CD4-positive, alpha-beta T cell treated with Interleukin-15 for 1 hour (primary cell): ENCODE data around the gene STK10.
"Not testable (repeated sequence)": the region's sequence is repeated elsewhere in the genome, so short reads cannot be mapped to it uniquely, and the experiment has no call there.

ENCODE experiments used
- DNase-seq: peaks from one replicate; pipeline ENCODE4 v3.0.0-alpha.2; 2020

The STK10 gene

DNA sequence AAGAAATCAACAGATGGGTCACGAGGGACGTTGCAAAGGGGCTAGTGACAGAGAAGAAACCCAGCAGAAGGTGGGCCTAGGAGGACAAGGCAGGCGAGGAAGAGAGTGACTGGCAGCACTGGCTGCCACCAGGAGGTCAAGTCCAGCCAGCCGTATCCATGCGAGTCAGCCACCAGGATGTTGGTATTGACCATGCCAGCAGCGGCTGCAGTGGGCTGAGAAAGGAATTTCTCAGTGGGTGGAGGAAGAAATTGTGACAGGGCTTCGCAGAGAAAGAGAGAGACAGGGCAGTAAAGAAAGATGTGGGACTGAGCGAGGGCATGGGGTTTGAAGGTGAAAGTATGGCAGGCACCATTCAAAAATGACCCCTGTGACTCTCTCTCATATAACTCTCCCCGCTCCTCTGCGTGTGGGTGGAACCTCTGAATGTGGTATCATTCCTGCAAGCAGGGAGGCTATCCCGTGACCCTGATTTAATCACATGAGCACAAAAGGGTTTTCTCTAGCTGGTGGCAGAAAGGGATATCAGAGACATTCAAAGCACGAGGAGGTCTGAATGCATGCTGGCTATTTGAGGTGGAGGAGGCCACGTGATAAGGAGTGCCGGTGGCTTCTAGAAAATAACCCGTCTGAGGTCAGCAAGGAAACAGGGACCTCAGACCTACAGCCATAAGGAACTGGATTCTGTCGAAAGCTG, 136.2 kb downstream of the STK10 start:
- no peak for DNase-seq

DNA sequence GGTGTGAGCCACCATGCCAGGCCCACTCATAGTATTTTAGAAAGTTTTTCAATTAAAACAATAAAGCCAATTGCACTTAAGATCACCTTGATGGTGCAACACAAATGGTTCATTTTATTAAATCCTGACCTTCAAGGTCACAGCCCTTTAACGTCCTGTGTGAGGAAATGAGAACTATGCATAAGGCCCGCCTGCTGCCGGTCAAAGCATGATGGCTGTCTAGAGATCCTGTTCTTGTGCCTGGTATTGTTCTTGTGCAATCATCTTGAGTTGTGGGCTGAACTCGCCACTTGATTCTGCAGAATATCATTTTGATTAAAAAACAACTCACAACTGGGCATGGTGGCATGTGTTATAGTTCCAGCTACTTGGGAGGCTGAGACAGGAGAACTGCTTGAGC, 137.9 kb downstream of the STK10 start:
- no peak for DNase-seq

DNA sequence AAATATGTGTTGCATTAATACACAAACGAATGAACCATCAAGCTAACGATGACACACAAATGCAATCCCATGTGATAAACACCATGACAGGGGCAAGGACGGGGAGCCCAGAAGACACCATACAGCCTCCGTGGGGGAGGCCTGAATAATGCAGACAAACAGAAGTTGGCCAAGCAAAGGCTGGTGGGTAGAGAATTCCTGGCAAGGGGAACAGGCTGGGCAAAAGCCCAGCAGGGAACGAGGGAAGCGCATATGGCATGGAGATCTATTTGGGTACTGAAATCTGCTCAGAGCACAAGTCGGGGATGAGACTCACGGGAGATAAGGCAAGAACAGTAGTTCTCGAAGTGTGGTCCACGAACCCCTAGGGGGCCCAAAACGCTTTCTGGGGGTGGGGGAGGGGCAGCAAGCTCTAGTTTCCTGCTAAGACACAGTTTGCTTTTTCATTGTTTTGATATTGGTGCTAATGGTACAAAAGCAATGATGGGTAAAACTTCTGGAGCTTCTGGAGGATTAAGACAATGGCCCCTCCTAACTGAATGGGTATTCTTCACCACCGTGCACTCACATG, 138.7 kb downstream of the STK10 start:
- no peak for DNase-seq

DNA sequence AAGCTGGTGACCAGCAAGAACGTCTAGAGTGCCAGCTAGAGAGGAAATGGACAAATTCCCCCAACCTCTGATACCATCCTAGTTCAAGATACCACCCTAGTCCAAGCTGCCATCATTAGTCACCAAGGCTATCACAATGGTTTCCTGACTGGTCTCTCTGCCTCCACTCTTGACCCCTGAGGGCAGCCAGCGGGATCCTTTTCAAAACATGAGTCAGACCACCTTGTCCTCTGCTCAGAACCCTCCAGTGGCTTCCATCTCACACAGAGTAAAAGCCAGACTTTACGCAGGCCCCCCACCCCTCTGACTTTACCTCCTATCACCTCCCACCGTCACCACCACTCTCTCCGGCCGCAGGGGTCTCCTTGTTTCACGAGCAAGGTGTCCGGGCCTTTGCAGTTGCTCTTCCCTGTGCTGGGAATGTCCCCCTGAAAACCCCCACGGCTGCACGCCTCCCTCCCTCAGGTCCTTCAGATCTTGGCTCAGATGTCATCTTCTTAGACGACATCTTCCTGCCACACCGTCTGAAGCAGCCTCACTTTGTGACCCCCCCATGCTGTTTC, 139.4 kb downstream of the STK10 start:
- no peak for DNase-seq

DNA sequence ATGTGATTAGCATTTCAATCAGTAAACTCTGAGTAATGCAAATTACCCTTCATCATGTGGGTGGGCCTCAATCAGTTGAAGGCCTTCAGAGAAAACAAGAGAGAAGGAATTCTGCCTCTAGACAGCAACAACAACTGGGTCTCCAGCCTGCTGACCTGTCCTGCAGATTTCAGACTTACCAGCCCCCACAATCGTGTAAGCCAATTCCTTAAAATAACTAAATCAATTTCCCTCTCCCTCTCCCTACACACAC, 139.9 kb downstream of the STK10 start:
- DNase-seq = no peak

DNA sequence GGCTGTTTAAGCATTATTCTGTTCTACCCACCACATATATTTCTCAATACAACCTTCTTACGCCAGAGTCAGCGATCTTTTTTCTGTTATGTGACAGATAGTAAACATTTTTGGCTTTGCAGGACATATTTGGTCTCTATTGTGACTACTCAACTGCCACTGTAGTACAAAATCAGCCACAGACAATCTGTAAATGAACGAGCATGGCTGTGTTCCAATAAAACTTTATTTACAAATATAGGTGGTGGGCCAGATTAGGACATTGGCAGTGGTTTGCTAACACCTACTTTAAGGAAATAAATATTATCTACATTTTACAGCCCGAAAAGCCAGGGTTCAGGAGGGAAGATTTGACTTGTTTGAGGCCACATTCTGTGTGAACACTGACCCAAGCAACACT, 141.4 kb downstream of the STK10 start:
- DNase-seq = no peak

DNA sequence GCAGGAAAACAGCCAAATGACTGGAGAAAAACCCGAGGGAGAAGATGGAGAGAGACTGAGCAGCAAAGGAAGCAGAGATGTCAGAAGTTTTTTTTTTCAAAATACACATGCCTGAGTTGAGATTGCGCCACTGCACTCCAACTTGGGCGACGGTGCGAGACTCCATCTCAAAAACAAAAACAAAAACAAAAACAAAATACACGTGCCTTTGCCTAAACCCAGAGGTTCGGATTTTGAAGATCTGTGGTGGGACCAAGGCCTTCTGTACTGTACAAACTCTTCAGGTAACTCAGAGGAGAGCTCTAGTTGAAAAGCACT, 142.8 kb downstream of the STK10 start:
- DNase-seq = no peak

DNA sequence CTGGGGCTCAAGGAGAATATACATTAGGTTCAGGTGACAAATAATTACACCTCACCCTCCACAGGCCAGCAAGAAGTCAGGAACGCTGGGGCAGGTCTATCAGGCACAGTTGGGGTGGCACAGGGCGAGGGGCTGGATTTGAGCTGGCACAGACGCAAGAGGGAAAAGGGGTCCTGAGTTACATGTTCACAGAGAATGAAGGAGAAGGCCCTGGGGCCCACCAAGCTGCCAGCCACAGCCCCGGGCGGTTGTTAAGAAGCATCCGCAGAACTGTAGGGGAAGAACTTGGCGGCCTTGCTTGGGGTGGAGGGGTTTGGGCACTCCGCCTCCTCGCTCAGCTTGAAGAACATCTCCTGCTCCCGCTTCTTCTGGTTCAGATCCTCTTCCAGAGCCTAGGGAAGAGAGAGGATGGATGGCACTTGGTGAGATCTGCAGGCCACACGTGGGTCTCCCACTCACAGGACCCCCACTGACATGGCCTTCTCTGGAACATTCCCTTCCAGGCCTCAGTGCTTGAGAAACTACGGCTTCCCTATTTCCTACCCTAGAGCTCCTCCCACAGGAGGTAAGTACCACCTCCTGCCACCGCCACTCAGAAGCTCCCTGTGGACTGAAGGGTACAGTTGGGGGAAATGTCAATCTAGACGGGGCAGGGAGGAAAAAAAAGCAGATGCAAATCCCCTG, 143.3 kb downstream of the STK10 start:
- DNase-seq = no peak

DNA sequence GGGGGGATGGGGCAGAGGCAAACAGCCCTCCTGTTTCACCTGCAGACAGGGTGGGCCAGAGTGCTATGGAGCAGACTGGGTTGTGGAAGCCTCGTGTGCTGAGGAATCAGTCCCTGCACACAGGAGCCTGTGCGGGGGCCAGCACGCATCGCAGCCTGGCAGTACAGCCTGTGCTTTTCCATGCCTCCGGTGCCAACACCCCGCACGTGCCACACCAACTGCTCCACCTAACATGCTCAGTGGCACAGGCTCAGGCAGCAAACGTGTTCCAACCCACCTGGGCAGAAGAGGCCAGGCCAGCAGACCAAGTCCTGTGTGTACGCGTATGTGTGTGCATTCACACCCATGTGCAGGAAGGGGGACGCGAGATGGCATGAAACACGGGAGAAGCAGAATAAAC, 144.2 kb downstream of the STK10 start:
- DNase-seq = no peak

DNA sequence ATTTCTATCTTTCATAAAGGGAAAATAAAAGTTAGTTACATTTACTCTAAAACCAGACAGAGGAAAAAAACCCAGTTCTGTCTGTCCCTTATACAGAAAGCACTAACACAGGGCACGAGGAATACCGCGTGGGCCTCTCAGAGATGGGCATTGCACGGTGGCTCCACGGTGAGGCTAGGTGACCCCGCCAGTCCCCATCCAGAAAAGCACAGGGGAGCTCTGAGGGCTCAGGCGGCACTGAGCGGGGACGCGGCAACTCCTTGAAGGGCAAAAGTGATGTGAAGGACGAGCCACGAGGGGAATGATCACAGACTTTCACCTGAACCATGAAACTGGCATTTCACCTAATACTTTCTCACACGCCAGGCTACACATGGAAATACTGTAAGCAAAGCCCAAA, 145.8 kb downstream of the STK10 start:
- DNase-seq = no peak

DNA sequence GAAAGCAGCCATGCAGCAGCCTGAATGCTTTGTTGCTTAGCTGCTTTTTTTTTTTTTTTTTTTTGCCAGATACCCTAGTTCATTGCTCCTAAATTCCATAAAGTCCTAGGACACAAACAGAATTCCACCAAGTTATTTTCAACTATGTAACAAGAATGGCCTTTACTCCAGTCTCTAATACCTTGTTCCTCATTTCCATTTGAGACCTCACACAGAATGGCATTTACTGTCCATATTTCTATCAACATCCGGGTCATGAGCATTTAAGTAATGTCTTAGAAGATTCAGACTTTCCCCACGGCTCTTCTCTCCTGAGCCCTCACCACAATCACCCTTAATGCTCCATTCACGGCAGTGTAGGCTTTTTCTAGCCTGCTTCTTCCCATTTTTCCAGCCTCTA, 149.9 kb downstream of the STK10 start:
- DNase-seq = no peak

DNA sequence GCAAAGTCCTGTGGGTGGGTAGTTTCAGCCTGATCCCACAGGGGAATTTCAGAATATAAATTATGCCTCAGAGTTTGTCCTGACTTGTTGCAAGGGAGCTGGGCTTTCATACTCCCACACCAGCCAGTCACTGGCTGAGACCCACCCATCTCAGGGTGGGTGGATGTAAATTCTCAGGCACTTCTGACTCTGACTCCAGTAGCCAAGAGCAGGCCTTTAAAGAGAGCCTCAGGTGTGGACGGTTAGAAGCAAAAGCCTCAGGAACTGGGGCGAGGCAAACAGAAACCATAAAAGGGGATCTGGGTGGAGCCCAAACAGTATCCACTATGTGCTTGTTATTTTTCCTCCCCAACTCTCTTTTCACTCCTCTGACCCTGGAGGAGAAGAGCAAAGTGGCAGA, 153.0 kb downstream of the STK10 start:
- DNase-seq = no peak

DNA sequence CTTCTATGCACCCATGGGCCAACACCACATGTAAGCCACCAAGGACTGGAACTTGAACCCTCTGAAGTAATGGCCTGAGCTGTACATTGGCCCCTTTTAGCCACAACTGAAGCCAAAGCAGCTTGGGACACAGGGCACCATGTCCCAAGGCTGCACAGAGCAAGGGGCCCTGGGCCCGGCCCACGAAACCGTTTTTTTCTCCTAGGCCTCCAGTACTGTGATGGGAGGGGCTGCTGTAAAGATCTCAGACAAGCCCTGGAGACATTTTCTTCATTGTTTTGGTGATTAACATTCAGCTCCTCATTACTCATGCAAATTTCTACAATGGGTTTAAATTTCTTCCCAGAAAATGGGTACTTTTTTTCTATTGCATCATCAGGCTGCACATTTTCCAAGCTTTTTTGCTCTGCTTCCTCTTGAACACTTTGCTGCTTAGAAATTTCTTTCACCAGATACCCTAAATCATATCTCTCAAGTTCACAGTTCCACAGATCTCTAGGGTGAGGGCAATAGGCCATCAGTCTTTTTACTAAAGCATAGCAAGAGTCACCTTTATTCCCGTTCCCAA, 156.0 kb downstream of the STK10 start:
- DNase-seq = no peak

DNA sequence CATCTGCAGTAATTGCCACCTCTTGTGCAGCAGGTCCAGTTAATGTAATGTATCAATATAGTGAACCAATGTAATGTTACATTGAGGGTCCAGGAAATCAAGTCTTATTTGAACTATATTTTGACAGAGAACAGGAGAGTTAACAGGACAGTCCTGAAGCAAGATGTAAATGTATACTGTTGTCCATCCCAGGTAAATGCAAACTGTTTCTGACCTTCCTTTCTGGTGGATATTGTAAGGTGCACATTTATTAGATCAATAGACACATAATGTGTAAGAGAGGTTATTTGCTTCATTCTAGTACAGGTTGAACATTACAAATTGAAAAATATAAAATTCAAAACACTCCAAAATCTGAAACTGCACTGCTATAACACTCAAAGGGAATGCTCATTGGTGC, 158.1 kb downstream of the STK10 start:
- no peak for DNase-seq

DNA sequence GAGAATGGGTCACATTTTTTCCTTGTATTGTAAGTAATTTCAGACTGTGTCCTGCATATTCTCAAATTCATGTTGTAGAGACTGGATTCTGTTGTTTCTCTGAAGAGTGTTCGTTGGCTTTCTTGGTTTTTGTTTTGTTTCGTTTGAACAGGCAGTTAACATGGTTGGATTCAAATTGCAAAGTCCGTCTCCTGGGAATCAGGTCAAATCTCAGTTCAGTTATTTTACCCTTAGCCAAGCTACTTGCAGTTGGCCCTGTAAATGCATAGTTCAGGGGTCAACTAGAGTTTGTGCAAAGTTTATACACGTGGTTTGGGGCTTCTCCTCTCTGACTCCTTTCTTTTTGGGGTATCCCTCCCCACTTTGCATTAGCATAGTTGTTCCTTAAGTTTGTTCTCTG, 159.9 kb downstream of the STK10 start:
- no peak for DNase-seq

DNA sequence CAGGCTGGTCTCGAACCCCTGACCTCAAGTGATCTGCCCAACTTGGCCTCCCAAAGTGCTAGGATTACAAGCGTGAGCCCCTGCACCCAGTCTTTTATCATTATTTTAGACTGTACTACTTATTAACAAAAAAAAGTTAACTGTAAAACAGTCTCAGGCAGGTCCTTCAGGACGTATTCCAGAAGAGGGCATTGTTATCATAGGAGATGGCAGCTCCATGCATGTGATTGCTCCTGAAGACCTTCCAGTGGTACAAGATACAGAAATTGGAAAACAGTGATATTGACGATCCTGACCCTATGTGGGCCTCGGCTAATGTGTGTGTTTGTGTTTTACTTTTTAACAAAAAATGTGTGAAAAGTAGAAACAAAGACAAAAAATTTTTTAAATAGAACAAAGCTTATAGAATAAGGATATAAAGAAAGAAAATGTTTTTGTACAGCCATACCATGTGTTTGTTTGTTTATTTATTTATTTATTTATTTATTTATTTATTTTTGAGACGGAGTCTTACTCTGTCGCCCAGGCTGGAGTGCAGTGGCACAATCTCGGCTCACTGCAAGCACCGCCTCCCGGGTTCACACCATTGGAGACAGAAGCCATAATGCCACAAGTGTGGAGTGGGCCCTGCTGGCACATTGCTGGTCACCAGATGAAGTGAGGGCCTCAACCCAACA, 167.8 kb downstream of the STK10 start:
- DNase-seq = not testable (repeated sequence)

DNA sequence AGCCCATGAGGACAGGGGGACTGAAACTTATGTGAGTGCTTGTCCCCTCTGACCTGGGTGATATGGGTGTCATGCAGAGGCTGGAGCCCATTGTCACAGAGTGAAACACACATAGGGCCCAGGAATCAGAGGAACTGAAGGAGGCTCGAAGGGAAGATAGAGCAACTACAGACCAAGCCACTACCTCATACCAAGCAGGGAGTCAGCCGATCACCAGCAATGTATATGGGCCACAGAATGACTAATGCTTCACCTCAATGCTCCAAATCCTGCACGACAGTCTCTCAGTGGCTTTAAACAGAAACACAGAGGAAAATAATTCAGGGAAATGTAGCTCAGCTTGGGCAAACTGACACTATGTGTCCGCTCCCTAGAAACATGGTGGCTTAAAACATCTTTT, 172.7 kb downstream of the STK10 start:
- no peak for DNase-seq

DNA sequence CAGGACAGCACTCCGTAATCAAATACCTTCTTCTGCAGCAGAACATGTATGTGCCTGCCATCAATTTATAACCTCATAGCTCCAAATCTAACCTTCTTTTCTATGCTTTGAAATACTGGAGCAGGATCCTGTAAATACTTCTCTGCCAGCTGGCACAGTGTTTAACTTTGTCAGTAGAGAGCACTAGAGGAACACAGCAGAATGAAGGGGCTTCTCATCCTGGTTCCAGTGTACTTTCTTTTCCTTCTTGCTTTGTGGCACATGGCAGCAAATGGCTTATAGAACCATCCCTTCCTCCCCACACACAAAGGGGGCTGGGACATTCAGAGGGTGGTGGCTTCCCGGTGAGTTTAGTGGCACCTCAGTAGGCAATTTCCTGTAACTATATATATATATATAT, 177.7 kb downstream of the STK10 start:
- no peak for DNase-seq

DNA sequence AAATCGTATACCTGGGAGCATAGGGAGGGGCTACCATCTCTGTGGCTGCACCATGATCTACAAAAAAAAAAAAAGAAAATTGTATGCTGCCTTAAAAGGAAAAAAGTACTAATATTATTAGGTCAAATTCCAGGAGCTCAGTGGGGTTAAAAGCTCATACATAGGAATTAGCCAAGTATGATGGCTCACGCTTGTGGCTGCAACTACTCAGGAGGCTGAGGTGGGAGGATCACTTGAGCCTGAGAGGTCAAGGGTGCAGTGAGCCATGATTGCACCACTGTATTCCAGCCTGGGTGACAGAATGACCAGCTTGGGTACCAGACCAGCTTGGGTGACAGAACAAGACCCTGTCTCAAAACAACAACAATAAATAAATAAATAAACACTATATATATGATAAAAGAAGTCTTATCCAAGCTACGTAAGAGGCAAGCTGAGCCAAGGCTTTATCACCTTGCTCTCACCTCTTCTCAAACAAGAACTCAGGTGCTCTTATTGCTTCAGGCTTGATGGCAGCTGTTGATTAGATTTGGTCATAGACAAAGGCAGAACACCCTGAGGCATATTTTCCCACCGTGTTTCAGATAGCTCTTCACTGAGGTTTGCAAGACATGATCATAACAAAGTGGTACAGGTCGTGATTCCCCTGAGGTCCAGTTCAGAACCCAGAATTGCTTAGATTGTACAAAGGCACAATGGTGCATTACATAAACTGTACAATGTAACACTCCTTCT, 178.3 kb downstream of the STK10 start:
- DNase-seq = no peak

DNA sequence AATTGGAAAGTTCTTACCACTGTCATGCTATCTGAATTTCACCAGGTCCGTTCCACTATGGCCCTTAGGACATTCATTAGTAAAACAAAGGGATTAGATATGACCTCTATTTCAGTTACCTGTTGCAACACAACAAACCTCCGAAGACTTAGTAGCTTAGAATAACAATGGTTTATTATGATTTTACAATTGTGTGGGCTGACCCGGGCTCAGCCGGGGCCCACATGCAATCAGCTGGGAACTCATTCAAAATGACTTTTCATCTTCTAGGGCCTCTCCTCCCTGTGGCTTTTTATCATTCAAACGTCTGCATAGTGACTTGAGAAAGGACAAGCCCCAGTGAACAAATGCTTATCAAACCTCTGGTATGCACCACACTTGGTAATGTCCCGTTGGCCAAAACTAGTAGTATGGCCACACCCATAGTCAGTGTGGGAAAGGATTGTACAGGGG, 179.3 kb downstream of the STK10 start:
- no peak for DNase-seq

DNA sequence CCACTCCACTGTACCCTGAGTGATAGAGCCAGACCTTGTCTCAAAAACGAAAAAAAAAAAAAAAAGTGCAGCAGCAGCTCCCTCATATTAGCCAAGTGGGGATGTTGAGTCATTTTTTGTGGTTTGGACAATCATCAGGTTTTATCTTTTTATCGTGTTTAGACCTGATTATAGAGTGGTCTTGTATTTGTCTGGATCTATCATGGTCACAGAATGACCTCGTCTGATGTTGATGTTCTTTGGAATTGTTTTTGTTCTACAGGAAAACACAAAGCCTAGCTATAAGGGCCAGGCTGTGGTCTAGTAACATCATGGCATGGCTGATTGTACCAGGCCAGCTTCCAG, 179.9 kb downstream of the STK10 start:
- DNase-seq = no peak

DNA sequence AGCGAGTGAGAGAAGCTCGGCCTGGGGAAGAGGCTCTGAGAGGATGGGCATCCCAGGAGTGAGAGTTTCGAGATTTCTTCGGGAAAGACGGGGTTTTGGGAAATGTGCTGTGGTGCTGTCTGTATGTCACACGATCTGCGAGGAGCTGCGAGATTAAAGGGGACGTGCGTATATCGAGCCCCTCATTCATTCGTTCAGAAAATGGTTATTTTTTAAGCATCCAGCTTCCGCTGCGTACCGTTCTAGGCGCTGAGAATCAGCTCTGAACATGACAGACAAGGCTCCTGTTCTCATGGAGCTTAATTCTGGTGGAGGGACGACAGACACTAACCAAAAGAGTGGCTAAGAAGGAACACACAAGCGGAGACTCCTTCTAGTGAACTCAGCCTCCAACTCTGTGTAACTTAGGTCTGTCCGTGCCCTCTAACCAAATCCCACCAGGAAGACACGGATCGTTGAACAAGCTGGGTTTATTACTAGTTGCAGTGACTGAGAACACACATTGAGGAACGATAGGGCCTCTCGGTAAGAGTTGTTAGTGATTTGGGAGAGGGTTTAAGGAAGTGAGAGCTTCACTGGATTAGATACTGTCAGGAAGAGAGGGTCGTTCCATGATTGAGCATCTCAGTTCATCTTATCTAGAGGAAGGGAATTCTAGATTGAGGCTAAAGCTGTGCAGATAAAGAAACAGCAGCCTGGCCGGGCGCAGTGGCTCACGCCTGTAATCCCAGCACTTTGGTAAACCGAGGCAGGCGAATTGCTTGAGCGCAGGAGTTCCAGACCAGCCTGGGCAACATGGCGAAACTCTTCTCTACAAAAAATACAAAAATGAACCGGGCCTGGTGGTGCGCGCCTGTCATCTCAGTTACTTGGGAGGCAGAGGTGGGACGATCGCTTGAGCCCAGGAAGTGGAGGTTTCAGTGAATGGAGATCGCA, 180.6 kb downstream of the STK10 start:
- no peak for DNase-seq
